Cardiac fibroblast (primary cell): ENCODE results near the gene C2CD2.

ENCODE experiments used
- DNase-seq, 2 donors: peaks; one replicate each; pipeline versions ENCODE4 v3.0.0 to v3.0.0-alpha.2; 2010; ENCODE audit warnings: low read depth in 2 of 2
- H3K4me3 ChIP-seq, 2 donors: replicated peaks in 1 of 2; 1 replicate in 1 of 2; 2 replicates in 1 of 2; pipeline ENCODE4 v1.5.1; 2011; ENCODE audit warnings: low read depth in 2 of 2, low read length in 2 of 2, mild to moderate bottlenecking in 2 of 2, moderate library complexity in 1 of 2
- CTCF ChIP-seq: IDR thresholded peaks from one replicate; pipeline ENCODE4 v1.5.1; 2011; ENCODE audit warnings: low read depth, mild to moderate bottlenecking, low read length, inconsistent platforms

The C2CD2 gene

GRCh38 chr21:41932576-41933312 lies 21.1 kb downstream of the C2CD2 start:
- H3K4me3 ChIP-seq, result no peak overlapping the region

DNA sequence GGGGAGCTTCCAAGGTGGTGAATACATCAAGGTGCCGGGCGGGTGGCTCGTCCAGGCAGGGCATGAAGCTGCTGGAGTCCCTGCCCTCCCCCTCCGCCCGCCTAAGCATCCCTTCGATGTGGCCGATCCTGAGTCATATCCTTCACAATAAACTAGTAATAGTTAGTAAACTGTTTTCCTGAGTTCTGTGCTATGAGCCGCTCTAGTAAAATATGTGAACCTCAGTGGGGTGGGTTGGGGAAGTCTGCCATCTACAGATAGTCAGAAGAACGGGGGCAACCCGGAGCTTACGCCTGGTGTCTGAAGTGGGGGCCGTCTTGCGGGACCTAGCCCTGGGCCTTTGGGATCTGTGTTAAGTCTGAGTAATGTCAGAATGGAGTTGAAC lies 21.6 kb downstream of the C2CD2 start:
- H3K4me3 ChIP-seq, result no peak overlapping the region
- peak; percentile 43 for TF ChIP-seq CTCF
- DNase-seq, result peak; percentile 84 to 94

More at GRCh38 chr21:41932576-41933312, 21.1 kb downstream of the C2CD2 start:
- DNase-seq, result peak in 1 of 2 donors; percentile 87
- no peak for TF ChIP-seq CTCF

DNA sequence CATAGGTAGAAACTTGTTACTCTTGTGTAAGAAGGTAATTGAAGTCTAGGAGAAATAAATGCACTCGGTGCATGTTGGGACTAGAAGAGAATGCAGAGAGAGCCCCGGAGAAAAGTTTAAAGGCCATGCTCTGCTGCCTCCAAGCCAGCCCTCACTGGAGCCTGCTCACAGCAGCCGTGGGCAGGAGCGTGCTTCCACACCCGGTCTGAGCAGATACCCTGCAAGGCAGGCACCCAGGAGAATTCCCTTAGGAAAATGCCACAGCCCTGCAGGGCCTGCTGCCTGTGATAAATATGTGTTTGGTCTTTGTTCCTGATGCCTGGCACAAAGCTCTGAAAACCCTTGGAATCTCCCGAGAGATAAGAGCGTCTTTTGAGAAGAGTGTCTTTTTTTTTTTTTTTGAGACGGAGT lies 22.8 kb downstream of the C2CD2 start:
- DNase-seq, result peak in 1 of 2 donors; percentile 55
- H3K4me3 ChIP-seq, result no peak overlapping the region
- no peak for TF ChIP-seq CTCF

DNA sequence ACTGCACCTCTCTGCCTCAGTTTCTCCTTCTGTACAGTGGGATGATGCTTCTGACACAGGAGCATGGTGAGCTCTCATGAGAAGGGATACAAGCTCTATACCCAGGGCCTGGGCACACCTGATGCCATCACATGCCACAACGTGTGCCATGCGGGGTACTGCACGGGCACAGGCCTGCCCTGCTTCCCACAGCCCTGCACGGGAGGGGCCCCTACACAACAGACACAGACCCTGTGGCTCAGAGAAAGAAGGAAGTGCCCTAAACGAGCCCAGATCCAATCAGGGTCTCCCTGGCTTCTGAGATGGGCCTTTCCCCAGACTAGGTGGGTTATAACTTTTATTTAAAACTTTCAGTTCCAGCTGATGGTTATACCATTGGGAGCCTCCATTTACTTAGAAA lies 24.6 kb downstream of the C2CD2 start:
- no peak for TF ChIP-seq CTCF
- DNase-seq, result no peak
- no peak overlapping the region for H3K4me3 ChIP-seq

DNA sequence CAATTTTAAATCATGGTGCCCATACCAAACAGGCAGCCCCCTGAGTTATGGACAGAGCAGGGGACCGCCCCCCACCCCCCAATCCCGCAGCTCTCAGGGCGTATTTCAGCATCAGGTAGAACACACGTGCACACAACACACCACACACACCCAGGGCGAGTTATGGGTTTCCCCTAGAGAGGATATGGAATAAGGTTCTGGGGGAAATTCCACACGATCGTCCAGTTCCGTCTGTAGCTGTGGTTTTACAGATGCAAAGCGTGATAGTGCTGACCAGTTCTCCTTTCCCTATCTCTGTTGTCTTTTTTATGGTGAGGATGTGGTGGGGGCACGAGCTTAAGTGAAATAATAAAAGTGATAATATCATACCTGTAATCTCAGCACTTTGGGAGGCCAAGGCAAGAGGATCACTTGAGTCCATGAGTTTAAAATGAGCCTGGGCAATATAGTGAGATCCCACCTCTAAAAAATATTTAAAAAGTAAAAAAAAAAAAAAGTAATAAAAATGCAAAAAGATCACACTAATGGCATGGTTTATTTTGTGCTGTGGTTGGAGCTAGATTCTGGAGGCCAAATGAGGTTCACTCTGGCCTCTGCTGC lies 25.1 kb downstream of the C2CD2 start:
- no peak for TF ChIP-seq CTCF
- H3K4me3 ChIP-seq, result no peak overlapping the region
- no peak for DNase-seq

- no peak overlapping the region for H3K4me3 ChIP-seq
- no peak for DNase-seq
- TF ChIP-seq CTCF, result no peak
These were observed 25.9 kb downstream of the C2CD2 start for GRCh38 chr21:41927727-41928409.
